Measurements from ENCODE around the gene SLIRP. TPM values are rescaled to one million over a fixed set of nuclear protein-coding genes. Genes with fewer than 3 reads are reported as not detected.

SLIRP gene
- total RNA-seq, 1 experiment from 2014 or later: 904 TPM

DNA sequence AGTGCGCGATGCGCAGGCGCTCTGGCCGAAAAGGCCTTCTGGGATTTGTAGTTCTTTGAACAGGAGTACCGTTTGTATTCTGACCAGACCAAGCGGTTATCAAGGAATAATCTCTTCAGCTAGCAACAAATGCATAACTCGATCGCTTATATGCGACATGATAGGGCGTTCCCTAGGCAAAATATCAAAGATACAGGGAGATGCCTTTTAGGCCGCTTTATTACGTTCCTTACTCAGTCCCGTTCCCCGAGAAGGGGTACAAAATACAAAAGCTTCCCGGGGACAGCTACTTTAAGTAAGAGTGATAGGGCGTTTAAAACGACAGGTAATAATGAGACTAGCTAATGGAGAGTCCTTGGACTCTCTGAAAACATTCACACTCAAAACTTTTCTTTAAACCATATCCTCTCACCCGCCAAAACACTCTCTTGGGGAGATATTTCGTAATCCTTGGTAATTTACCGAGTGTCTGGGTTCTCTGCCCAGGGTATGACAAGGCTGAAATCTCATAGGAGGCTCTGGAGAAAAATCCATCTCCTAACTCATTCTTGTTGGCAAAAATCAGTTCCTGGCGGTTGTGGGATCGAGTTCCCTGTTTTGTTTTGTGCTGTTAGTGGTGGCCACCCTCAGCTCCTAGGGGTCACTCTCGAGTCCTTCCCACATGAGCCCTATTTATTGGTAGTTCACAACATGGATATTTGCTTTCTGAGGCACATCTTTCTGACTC is 53.5 kb downstream of the SLIRP start:
- Histone ChIP-seq H3K4me2 (ENCODE audit: low read length) (peak overlapping the region; percentile 96), H3K9ac (ENCODE audit: low read length) (peak overlapping the region; percentile 97), H3K9me2 (replicated peaks; ENCODE audit: low read length) (no peaks in the 10 kb centered on the region), H3K27me3 (ENCODE audit: low read length) (no peaks in the 10 kb centered on the region), H3K79me2 (ENCODE audit: low read length) (peaks cover 45% of the 10 kb centered on the region), H3K27ac (ENCODE audit: low read length) (no peak overlapping the region), H3K9me3 (ENCODE audit: low read length) (no peaks in the 10 kb centered on the region), H3K36me3 (ENCODE audit: low read depth, low read length) (peaks cover 6% of the 10 kb centered on the region; the same call in 1 of the 2 replicates), H3F3A (ENCODE audit: low read length, unreplicated experiment) (no peaks in the 10 kb centered on the region), H4K20me1 (ENCODE audit: low read length) (peaks cover 15% of the 10 kb centered on the region; the same call in 1 of the 2 replicates), H2AFZ (ENCODE audit: low read length) (peak overlapping the region; percentile 98), H3K4me1 (ENCODE audit: insufficient read depth, low read length) (peaks cover 19% of the 10 kb centered on the region), H3K4me3 (ENCODE audit: low read length) (peak overlapping the region; percentile 99)
- intact Hi-C loops (cut with micrococcal nuclease): loop anchor here (1.0 kb wide), 2 partner anchors 39 to 56 kb away; partner anchors contain the start of gene ADCK1
- DNase-seq: peak; percentile 39
- ChIA-PET POLR2A (ENCODE audit: unreplicated experiment) (interaction anchor here (0.5 to 0.6 kb wide), 2 partner anchors 31 to 89 kb away, joined by 7 to 14 read pairs; no protein-coding TSS in a partner anchor), CTCF (interaction anchor here (0.6 to 1.5 kb wide), 2 partner anchors 36 to 39 kb away, joined by 3 to 5 read pairs; partner anchors contain the start of gene ADCK1)
- peak; percentile 61 for TF ChIP-seq CTCF (conservative IDR thresholded peaks at IDR 0.05; ENCODE audit: low read depth, low read length)
- TF ChIP-seq EZH2 (IDR thresholded peaks at IDR 0.05; ENCODE audit: low read length, unreplicated experiment): no peak
- BruUV-seq (replicated peaks): no TSS peak
- peak; percentile 51 for ATAC-seq

- peaks cover 6% of the 10 kb centered on the region; the same call in 1 of the 2 replicates for H3K36me3 ChIP-seq (ENCODE audit: low read depth, low read length)
- H3K9me3 ChIP-seq (ENCODE audit: low read length): no peaks in the 10 kb centered on the region
- peaks cover 14% of the 10 kb centered on the region; the same call in 1 of the 2 replicates for H4K20me1 ChIP-seq (ENCODE audit: low read length)
- H2AFZ ChIP-seq (ENCODE audit: low read length): no peak overlapping the region
- POLR2A ChIA-PET (ENCODE audit: unreplicated experiment): no interaction called here
- peaks cover 26% of the 10 kb centered on the region for H3K79me2 ChIP-seq (ENCODE audit: low read length)
- TF ChIP-seq EZH2phosphoT487 (IDR thresholded peaks at IDR 0.05; ENCODE audit: borderline replicate concordance, low read length) (no peak), EZH2 (IDR thresholded peaks at IDR 0.05; ENCODE audit: low read length, unreplicated experiment) (no peak), CTCF (conservative IDR thresholded peaks at IDR 0.05; ENCODE audit: low read depth, low read length) (no peak)
- no peaks in the 10 kb centered on the region for H3K9me2 ChIP-seq (replicated peaks; ENCODE audit: low read length)
- no TSS peak for BruUV-seq (replicated peaks)
- no peak overlapping the region for H3K4me2 ChIP-seq (ENCODE audit: low read length)
- CTCF ChIA-PET: interaction anchor here (0.6 kb wide), 1 partner anchor 63 kb away, joined by 4 read pairs; no protein-coding TSS in a partner anchor
- H3K27ac ChIP-seq (ENCODE audit: low read length): no peak overlapping the region
- H3K4me1 ChIP-seq (ENCODE audit: insufficient read depth, low read length): peaks cover 17% of the 10 kb centered on the region
- no peak overlapping the region for H3K4me3 ChIP-seq (ENCODE audit: low read length)
- H3K27me3 ChIP-seq (ENCODE audit: low read length): no peaks in the 10 kb centered on the region
- DNase-seq (no peak), ATAC-seq (no peak)
- intact Hi-C loops (cut with micrococcal nuclease): no loop called here
- no peaks in the 10 kb centered on the region for H3F3A ChIP-seq (ENCODE audit: low read length, unreplicated experiment)
- H3K9ac ChIP-seq (ENCODE audit: low read length): no peak overlapping the region
Measured at GRCh38 chr14:77763316-77763715, 55.4 kb downstream of the SLIRP start.

GRCh38 chr14:77763978-77764377 is 56.1 kb downstream of the SLIRP start:
- BruUV-seq (replicated peaks): no TSS peak
- intact Hi-C loops (cut with micrococcal nuclease): no loop called here

More at GRCh38 chr14:77763978-77764377, 56.1 kb downstream of the SLIRP start:
- POLR2A ChIA-PET (ENCODE audit: unreplicated experiment): no interaction called here
- DNase-seq: no peak
- CTCF ChIA-PET: no interaction called here
- ATAC-seq: no peak
- Histone ChIP-seq H3K4me2 (ENCODE audit: low read length) (no peak overlapping the region), H3K4me3 (ENCODE audit: low read length) (no peak overlapping the region), H2AFZ (ENCODE audit: low read length) (no peak overlapping the region), H3K9me3 (ENCODE audit: low read length) (no peaks in the 10 kb centered on the region), H4K20me1 (ENCODE audit: low read length) (peaks cover 7% of the 10 kb centered on the region; the same call in 1 of the 2 replicates), H3K79me2 (ENCODE audit: low read length) (peaks cover 19% of the 10 kb centered on the region), H3K9ac (ENCODE audit: low read length) (no peak overlapping the region), H3F3A (ENCODE audit: low read length, unreplicated experiment) (no peaks in the 10 kb centered on the region), H3K4me1 (ENCODE audit: insufficient read depth, low read length) (peaks cover 11% of the 10 kb centered on the region), H3K9me2 (replicated peaks; ENCODE audit: low read length) (no peaks in the 10 kb centered on the region), H3K27me3 (ENCODE audit: low read length) (no peaks in the 10 kb centered on the region), H3K36me3 (ENCODE audit: low read depth, low read length) (peaks cover 1% of the 10 kb centered on the region; the same call in 1 of the 2 replicates), H3K27ac (ENCODE audit: low read length) (no peak overlapping the region)
- TF ChIP-seq EZH2 (IDR thresholded peaks at IDR 0.05; ENCODE audit: low read length, unreplicated experiment) (no peak), EZH2phosphoT487 (IDR thresholded peaks at IDR 0.05; ENCODE audit: borderline replicate concordance, low read length) (no peak), CTCF (conservative IDR thresholded peaks at IDR 0.05; ENCODE audit: low read depth, low read length) (no peak)

All from PC-3 (cell line).